HEK293 (cell line): Measurements from ENCODE around the gene ATRNL1.

Source experiments
- CTCF ChIA-PET: fragments of 350-600 bp; formaldehyde crosslinking; extraction: SDS; loops from one replicate; lab custom pipeline; 2021; ENCODE audit warnings: antibody characterized with exemption; lab: Yijun Ruan, JAX
- POLR2A ChIA-PET: fragments of 300-600 bp; formaldehyde crosslinking; extraction: SDS; loops from one replicate; lab custom pipeline; 2020; ENCODE audit warnings: antibody characterized with exemption, inconsistent platforms; lab: Yijun Ruan, JAX
- H3K27ac ChIP-seq: fragments of 200-500 bp; sonication (Bioruptor generic); 2 replicates; pipeline ENCODE4 v1.5.1; 2014; ENCODE audit warnings: low read depth, low read length, control low read depth, inconsistent platforms; ENCODE audit errors: extremely low read depth
- H3K36me3 ChIP-seq, 2 experiments: fragments of 200-500 bp in 1 of 2; sonication (Bioruptor generic) in 1 of 2; 1 replicate in 1 of 2; 2 replicates in 1 of 2; pipeline ENCODE4 v1.5.1; 2014 to 2017; ENCODE audit warnings: inconsistent platforms in 2 of 2, low read length in 2 of 2; ENCODE audit not compliant: control insufficient read depth in 2 of 2, insufficient read depth in 1 of 2
- H3K4me1 ChIP-seq: fragments of 200-500 bp; sonication (Bioruptor generic); 2 replicates; pipeline ENCODE4 v1.5.1; 2014; ENCODE audit warnings: mild to moderate bottlenecking, low read length, inconsistent platforms; ENCODE audit not compliant: control insufficient read depth, insufficient read depth
- H3K4me3 ChIP-seq: 2 replicates; pipeline ENCODE4 v1.5.1; 2011; ENCODE audit warnings: low read depth, mild to moderate bottlenecking, control low read depth, low read length, moderate library complexity
- H3K9me3 ChIP-seq: fragments of 200-500 bp; sonication (Bioruptor generic); 2 replicates; pipeline ENCODE4 v1.5.1; 2014; ENCODE audit warnings: low read depth, low read length, inconsistent platforms; ENCODE audit not compliant: control insufficient read depth, insufficient read depth
- TSHZ1 ChIP-seq: fragments of 450-650 bp; formaldehyde crosslinking; IDR thresholded peaks from 2 replicates; pipeline ENCODE4 v1.5.1; 2016; ENCODE audit warnings: missing biosample characterization, missing genetic modification characterization, borderline replicate concordance
- ZBTB1 ChIP-seq: fragments of 450-650 bp; formaldehyde crosslinking; IDR thresholded peaks from 2 replicates; pipeline ENCODE4 v1.5.1; 2016; ENCODE audit warnings: missing biosample characterization, missing genetic modification characterization
- ZBTB11 ChIP-seq: fragments of 450-650 bp; formaldehyde crosslinking; conservative IDR thresholded peaks from 2 replicates; pipeline ENCODE4 v1.5.1; 2016; ENCODE audit warnings: low read depth, missing biosample characterization, missing genetic modification characterization
- ZBTB48 ChIP-seq: fragments of 450-650 bp; formaldehyde crosslinking; IDR thresholded peaks from 2 replicates; pipeline ENCODE4 v1.5.1; 2016; ENCODE audit warnings: missing biosample characterization, missing genetic modification characterization
- ZNF10 ChIP-seq: fragments of 450-650 bp; formaldehyde crosslinking; IDR thresholded peaks from 2 replicates; pipeline ENCODE4 v1.5.1; 2017; ENCODE audit warnings: missing biosample characterization, missing genetic modification characterization
- ZNF112 ChIP-seq: fragments of 450-650 bp; formaldehyde crosslinking; IDR thresholded peaks from 2 replicates; pipeline ENCODE4 v1.5.0; 2017; ENCODE audit warnings: missing biosample characterization, missing genetic modification characterization
- ZNF132 ChIP-seq: fragments of 450-650 bp; formaldehyde crosslinking; IDR thresholded peaks from 2 replicates; pipeline ENCODE4 v1.5.1; 2017; ENCODE audit warnings: missing biosample characterization, missing genetic modification characterization, borderline replicate concordance
- ZNF138 ChIP-seq: fragments of 450-650 bp; formaldehyde crosslinking; IDR thresholded peaks from 2 replicates; pipeline ENCODE4 v1.5.1; 2016; ENCODE audit warnings: missing biosample characterization, missing genetic modification characterization, borderline replicate concordance
- ZNF19 ChIP-seq: fragments of 450-650 bp; formaldehyde crosslinking; IDR thresholded peaks from 2 replicates; pipeline ENCODE4; 2016; ENCODE audit warnings: missing biosample characterization, missing genetic modification characterization, low read depth
- ZNF2 ChIP-seq: fragments of 450-650 bp; formaldehyde crosslinking; IDR thresholded peaks from 2 replicates; pipeline ENCODE4 v1.5.1; 2016; ENCODE audit warnings: missing biosample characterization, missing genetic modification characterization
- ZNF311 ChIP-seq: fragments of 450-650 bp; formaldehyde crosslinking; IDR thresholded peaks from 2 replicates; pipeline ENCODE4 v1.5.1; 2017; ENCODE audit warnings: missing biosample characterization, missing genetic modification characterization, borderline replicate concordance
- ZNF394 ChIP-seq: fragments of 450-650 bp; formaldehyde crosslinking; IDR thresholded peaks from 2 replicates; pipeline ENCODE4 v1.5.1; 2016; ENCODE audit warnings: missing biosample characterization, missing genetic modification characterization, mild to moderate bottlenecking, moderate library complexity, borderline replicate concordance
- ZNF423 ChIP-seq: fragments of 450-650 bp; formaldehyde crosslinking; IDR thresholded peaks from 2 replicates; pipeline ENCODE4 v1.5.1; 2016; ENCODE audit warnings: missing biosample characterization, missing genetic modification characterization
- ZNF449 ChIP-seq: fragments of 450-650 bp; formaldehyde crosslinking; IDR thresholded peaks from 2 replicates; pipeline ENCODE4 v1.5.1; 2017; ENCODE audit warnings: missing biosample characterization, mild to moderate bottlenecking, missing genetic modification characterization, moderate library complexity
- ZNF510 ChIP-seq: fragments of 450-650 bp; formaldehyde crosslinking; IDR thresholded peaks from 2 replicates; pipeline ENCODE4 v1.5.1; 2018; ENCODE audit warnings: mild to moderate bottlenecking, missing genetic modification characterization, missing biosample characterization; ENCODE audit not compliant: insufficient replicate concordance
- ZNF529 ChIP-seq: fragments of 450-650 bp; formaldehyde crosslinking; IDR thresholded peaks from 2 replicates; pipeline ENCODE4 v1.5.1; 2017; ENCODE audit warnings: missing genetic modification characterization, missing biosample characterization; ENCODE audit not compliant: insufficient replicate concordance
- ZNF658 ChIP-seq: fragments of 450-650 bp; formaldehyde crosslinking; IDR thresholded peaks from 2 replicates; pipeline ENCODE4; 2016; ENCODE audit warnings: missing biosample characterization, missing genetic modification characterization
- ZNF670 ChIP-seq: fragments of 450-650 bp; formaldehyde crosslinking; IDR thresholded peaks from 2 replicates; pipeline ENCODE4 v1.5.1; 2016; ENCODE audit warnings: missing biosample characterization, missing genetic modification characterization, low read depth
- ZNF843 ChIP-seq: fragments of 450-650 bp; formaldehyde crosslinking; IDR thresholded peaks from 2 replicates; pipeline ENCODE4 v1.5.1; 2016; ENCODE audit warnings: missing biosample characterization, missing genetic modification characterization

Gene ATRNL1

GRCh38 chr10:115628616-115629015, 535.5 kb downstream of the ATRNL1 start (continued):
- TF ChIP-seq ZNF311 (no peak), ZNF449 (no peak), ZNF10 (tag by site-specific recombination) (no peak)

- H3K27ac ChIP-seq, result no peak overlapping the region
- no peak overlapping the region for H3K4me3 ChIP-seq
- no peaks in the 10 kb centered on the region for H3K36me3 ChIP-seq
- H3K4me1 ChIP-seq, result no peaks in the 10 kb centered on the region
- CTCF ChIA-PET, result no interaction called here
- H3K9me3 ChIP-seq, result no peaks in the 10 kb centered on the region
- POLR2A ChIA-PET, result no interaction called here
- TF ChIP-seq ZNF112 (tag by site-specific recombination) (no peak), ZBTB1 (no peak), ZNF2 (no peak), ZNF510 (tag by site-specific recombination) (no peak), TSHZ1 (tag by site-specific recombination) (no peak), ZNF423 (no peak), ZNF529 (tag by site-specific recombination) (no peak), ZNF394 (tag by site-specific recombination) (no peak), ZBTB48 (tag by site-specific recombination) (no peak), ZNF19 (tag by site-specific recombination) (no peak), ZNF138 (tag by site-specific recombination) (no peak), ZBTB11 (no peak), ZNF670 (tag by site-specific recombination) (no peak), ZNF843 (no peak), ZNF658 (tag by site-specific recombination) (no peak), ZNF132 (tag by site-specific recombination) (no peak)
Measured at GRCh38 chr10:115638246-115638645, 545.1 kb downstream of the ATRNL1 start.
